Measurements from ENCODE around the gene LOC101059915.

Gene LOC101059915

DNA sequence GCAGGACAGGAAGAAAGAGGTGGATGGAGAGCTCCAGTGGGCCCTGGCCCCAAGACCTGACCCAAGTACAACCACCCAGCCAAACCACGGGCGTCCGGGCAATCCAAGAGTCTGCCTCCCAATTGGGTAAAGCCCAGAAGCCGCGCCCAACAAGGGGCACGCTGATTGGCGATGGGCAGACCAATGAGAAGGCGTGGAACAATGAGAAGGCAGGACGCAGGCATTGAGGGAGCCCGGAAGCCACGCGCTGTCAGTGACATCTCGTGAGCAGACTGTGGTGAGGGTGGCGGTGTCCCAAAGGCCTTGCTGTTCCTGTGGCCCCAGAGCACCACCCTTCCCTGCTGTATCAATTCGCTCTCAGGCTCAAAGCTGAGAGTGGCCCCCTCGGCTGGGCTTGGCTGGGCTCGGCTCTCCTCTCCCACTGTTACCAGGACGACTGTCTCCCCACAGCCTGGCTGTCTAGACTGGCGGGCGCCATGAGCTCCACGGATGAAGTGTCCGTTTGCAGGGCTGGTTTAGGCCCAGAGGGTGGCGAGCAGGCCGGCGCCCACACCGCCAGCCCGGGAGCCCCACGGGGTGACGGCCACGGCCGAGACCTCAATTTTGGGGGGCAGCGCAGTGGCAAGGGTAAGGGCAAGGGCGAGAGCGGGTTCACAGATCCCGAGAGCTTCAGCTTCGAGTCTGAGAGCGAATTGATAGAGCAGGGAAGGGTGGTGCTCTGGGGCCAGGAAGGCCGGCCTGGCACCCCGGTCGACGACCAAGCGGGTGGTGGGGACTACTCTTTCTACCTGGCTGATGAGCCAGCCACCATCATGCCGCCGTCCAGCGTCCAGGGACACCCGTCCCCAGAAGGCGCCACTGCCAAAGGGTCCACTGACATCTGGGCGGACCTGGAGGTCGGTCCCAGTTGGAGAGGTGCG lies at the start of gene LOC101059915:
Gene LOC101059915 (plus strand): TSS at position 219 of the 920 bp plus-strand sequence.
- DNase-seq (ENCODE audit: low spot score), result no peak

- DNase-seq (ENCODE audit: low spot score), result no peak
Observed at GRCh38 chrX:71617742-71618141, 49.6 kb upstream of the LOC101059915 start.

GRCh38 chrX:71618303-71618721 lies 49.0 kb upstream of the LOC101059915 start, which contains the start of gene CXCR3:
CXCR3 (minus strand) TSS chrX:71618511; CDS start chrX:71618449, 62 bp downstream.
- DNase-seq (ENCODE audit: low spot score), result no peak

GRCh38 chrX:71618787-71619186 lies 48.6 kb upstream of the LOC101059915 start:
- DNase-seq (ENCODE audit: low spot score), result no peak

- DNase-seq (ENCODE audit: low spot score), result no peak
Observed at GRCh38 chrX:71619193-71619592, 48.2 kb upstream of the LOC101059915 start.

- no peak for DNase-seq (ENCODE audit: low spot score)
Observed at GRCh38 chrX:71619986-71620385, 47.4 kb upstream of the LOC101059915 start.

GRCh38 chrX:71621603-71622002 lies 45.7 kb upstream of the LOC101059915 start:
- DNase-seq (ENCODE audit: low spot score), result no peak

DNA sequence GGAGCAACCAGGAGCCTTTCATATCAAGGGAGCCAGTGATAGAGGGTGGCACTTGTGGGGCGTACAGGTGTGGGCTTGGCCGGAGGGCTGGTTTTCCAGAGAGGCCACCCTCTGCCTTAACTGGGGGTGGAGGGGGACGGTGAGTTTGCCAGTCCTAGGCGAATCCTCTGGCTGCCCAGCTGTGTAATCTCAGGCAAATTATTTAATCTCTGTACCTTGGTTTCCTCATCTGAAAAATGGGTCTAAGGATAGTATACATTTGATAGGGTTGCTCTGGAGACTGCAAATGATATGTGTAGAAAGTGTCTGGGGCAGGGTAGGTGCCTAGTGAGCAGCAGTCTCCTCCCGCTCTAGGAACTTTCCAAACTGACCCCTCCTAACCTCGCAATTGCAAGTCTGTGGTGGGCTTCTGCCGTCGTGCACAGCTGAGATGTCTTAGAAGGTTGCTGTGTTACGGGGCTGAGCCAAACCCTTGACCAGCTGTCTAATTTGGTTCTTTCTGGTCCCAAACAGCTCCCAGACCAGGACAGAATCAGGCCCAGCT lies 45.2 kb upstream of the LOC101059915 start:
- DNase-seq (ENCODE audit: low spot score), result no peak

DNA sequence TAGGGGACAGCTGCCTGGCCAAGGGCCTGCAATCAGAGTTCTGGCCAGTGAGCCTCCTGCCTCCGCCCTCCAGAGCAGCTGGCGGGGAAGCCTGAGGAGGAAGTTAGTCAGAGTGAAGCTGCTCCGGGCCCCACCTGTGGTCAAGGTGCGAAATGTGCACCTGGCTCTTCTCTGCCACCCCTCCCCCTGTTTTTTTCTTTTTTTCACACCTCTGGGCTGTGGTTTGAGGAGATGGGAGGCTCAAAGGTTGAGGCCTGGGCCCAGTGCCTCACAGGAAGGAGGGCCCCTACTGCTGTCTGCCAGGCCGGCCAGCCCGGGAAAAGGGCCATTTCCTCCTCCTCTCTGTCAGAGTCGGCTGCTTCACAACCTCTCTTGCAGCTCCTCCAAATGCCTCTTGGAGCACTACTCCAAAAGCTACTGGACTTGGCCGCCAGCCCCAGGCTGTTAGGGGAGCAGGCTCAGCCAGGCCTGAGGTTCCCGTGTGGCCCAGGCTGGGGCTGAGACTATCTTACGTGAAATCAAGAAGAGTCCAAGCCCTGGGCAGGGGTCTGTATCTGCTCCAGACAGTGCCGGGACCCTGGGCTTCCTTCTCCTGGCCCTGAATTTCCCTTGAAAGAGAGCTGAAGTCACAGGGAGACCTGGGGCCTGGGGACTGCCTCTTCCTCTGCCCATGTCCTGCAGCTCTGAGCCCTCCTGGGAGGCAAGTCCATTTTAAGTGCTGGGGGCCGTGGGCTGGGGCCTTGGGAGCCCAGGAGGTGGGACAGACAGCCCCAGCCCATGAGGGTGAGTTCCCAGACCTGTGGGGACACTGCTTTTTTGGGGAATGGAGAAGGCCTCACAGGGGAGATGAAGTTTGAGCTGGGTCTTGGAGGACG lies 44.5 kb upstream of the LOC101059915 start:
- DNase-seq (ENCODE audit: low spot score), result peak; percentile 85

GRCh38 chrX:71623714-71624113 lies 43.6 kb upstream of the LOC101059915 start:
- no peak for DNase-seq (ENCODE audit: low spot score)

DNA sequence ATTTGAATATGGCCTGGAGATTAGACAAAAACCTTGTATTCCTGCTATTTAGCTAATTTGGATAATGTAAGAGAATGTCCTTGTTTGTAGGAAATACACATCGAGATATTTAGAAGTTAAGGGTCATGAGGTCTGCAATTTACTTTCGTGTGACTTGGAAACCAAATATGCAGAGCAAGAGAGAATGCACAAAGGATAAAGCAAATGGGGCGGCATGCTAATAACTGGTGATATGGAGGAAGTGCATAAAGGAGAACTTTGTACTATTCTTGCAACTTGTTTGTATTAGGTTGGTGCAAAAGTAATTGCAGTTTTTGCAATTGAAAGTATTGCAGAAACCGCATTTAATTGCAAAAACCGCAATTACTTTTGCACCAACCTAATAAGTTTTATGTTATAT lies 41.9 kb upstream of the LOC101059915 start:
- no peak for DNase-seq (ENCODE audit: low spot score)

- no peak for DNase-seq (ENCODE audit: low spot score)
Observed at GRCh38 chrX:71626576-71626975, 40.8 kb upstream of the LOC101059915 start.

DNA sequence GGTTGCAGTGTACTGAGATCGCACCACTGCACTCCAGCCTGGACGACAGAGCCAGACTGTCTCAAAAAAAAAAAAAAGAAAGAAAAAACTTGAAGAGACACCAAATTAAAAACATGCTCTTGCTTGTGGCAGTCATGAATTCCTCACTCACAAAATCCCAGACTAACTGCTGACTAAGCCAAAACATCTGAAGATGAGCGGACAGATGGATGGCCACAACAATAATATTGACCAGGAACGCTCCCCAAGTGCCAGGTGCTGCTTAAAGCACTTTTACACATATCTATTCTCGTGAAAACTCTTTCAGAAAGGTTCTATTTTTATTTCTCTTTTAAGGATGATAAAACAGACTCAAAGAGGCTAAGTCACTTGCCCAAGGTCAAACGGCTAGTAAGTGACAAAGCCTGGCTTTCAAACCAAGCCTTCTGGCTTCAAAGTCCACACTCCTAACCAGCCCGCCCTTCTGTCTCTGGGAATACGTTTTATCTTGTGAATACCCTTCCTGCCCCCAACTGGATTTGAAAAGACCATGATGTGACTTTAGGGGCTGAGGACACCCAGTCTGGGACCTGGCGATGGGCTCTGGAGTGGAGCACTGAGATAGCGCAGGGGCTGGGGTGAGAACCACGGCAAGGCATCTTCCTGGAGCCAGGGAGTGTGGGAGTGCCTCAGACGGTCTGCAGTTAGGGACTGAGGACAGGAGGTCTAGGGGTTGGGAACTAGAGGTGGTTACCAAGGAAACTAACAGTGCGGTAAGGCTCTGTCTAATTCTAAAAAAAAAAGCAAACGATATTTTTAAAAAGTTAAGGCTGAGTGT lies 39.5 kb upstream of the LOC101059915 start:
- no peak for DNase-seq (ENCODE audit: low spot score)

DNA sequence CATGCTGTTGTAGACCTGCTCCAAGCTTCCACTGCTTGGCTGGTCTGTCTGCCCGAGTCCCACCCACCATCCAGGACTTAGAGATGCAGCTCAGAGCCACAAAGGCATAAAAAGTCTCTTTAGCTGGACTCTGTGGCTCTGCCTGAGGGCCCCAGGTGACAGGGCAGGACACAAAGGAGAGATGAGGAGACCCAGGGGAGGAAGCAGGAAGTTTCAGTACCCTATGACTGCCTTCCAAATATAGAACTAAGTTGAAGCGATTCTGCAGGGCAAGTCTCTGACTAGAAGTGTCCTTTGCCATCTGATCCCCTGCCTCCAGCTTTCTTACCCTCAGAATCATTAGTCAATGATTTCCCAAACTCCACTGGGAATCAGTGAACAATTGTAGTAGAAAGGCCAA lies 37.9 kb upstream of the LOC101059915 start:
- no peak for DNase-seq (ENCODE audit: low spot score)

DNA sequence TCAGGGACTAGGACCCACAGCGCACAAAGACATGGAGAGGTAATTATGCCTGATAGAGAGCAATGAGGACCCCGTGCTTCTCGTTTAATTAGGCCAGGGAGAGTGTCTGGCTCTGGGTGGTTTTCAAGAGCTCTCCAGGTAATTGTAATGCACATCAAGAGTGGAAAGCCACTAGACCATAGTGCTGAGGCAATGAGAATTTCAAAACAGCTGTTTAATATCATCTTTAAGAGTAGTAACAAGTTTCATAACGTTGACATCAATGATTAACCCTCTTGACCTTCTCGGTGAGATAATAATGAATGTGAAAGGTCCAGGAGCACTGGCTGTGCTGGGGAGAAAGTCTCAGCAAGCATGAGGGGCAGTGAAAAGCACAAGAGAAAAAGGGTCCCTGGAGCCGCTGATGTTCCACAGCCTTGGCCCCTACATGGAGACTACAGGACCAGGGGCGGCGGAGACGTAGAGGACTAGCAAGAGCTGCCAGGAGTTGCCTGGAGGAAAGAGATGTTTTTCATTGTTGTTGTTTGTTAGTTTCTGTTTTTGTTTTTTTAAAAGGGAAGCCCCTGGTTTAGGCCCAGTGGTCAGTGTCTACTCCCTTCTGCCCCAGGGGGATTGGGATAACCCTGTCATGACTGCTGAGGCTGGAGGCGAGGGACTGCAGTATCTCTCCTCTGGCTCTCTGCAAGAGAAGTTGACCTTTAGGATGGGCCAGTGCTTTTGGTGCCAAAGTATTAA lies 34.3 kb upstream of the LOC101059915 start:
- DNase-seq (ENCODE audit: low spot score), result no peak

DNA sequence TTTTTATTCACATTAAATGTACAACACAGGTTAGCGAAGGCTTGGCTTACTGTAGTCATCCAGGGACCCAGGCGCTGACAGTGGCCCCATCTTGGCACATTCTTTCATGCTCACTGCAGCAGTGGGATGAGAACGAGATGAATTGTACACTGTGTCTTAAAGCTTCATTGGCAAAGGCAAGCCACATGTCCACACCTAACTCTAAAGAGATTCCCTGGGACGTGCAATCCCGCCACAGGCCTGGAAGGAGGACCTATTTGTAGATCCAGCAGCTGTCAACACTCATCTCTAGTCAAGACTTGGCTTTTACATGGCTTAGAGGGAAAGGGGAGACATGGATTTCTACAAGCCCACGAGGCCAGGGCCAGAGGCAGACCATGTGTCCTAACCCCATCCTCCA lies 33.0 kb upstream of the LOC101059915 start:
- no peak for DNase-seq (ENCODE audit: low spot score)

GRCh38 chrX:71636438-71637252 lies 30.7 kb upstream of the LOC101059915 start:
- peak; percentile 33 for DNase-seq (ENCODE audit: low spot score)

GRCh38 chrX:71637253-71637618 lies 30.1 kb upstream of the LOC101059915 start:
- no peak for DNase-seq (ENCODE audit: low spot score)

GRCh38 chrX:71637848-71638247 lies 29.5 kb upstream of the LOC101059915 start:
- no peak for DNase-seq (ENCODE audit: low spot score)

- no peak for DNase-seq (ENCODE audit: low spot score)
Observed at GRCh38 chrX:71638409-71638808, 28.9 kb upstream of the LOC101059915 start.

Data from cerebellar cortex (tissue), 1 donor.